ENCODE measurements around the gene MATN1. TPM values are rescaled to one million over a fixed set of nuclear protein-coding genes. Genes with fewer than 3 reads are reported as not detected.

Gene MATN1
- total RNA-seq, 1 donor from 2014 or later, result 0.24 TPM

DNA sequence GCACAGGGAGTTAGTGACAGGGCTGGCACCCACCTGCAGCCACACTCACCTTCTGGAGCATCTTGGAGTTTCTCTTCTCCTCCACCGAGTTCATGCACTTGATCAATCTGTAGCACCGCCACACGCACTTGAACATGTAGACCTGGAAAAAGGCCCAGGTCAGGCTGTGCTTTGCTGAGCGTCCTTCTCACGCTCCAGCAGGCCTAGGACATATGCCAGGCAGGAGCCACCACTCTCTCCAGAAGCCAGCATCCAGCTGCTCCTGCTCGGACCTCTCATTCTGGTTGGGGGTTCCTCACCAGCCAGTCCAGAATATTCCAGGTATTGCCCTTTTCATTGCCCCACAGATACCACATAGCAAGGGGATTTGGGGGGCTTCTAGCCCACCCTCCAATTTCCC lies 11.7 kb upstream of the MATN1 start:
- DNase-seq (ENCODE audit: extremely low spot score, unreplicated experiment), result no peak
- Mint-ChIP-seq H3K4me1 (ENCODE audit: unreplicated experiment) (no peaks in the 10 kb centered on the region), H3K27me3 (peaks cover 3% of the 10 kb centered on the region)

DNA sequence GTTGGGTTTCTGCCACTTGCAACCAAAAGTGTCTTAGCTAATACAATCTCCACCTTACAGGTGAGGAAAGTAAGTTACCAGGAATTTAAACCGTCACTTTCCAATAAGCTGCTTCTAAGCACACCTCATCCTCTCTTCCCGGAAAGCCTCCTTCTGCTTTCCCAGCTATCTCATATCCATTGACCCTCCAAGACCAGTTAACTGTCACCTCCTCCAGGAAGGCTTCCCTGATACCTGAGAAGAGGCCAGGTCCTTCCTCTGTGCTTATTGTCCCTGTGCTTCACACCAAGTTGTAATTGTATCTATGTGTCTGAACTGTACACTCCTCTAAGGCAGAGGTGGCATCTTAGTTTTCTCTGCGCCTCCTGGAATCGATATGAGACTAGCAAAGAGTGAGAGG lies 11.2 kb upstream of the MATN1 start:
- TF ChIP-seq, protein P1, sequence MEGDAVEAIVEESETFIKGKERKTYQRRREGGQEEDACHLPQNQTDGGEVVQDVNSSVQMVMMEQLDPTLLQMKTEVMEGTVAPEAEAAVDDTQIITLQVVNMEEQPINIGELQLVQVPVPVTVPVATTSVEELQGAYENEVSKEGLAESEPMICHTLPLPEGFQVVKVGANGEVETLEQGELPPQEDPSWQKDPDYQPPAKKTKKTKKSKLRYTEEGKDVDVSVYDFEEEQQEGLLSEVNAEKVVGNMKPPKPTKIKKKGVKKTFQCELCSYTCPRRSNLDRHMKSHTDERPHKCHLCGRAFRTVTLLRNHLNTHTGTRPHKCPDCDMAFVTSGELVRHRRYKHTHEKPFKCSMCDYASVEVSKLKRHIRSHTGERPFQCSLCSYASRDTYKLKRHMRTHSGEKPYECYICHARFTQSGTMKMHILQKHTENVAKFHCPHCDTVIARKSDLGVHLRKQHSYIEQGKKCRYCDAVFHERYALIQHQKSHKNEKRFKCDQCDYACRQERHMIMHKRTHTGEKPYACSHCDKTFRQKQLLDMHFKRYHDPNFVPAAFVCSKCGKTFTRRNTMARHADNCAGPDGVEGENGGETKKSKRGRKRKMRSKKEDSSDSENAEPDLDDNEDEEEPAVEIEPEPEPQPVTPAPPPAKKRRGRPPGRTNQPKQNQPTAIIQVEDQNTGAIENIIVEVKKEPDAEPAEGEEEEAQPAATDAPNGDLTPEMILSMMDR (conservative IDR thresholded peaks at IDR 0.05), result no peak
- no peaks in the 10 kb centered on the region for H3K36me3 Mint-ChIP-seq
- no peaks in the 10 kb centered on the region for H3K4me1 Mint-ChIP-seq (ENCODE audit: unreplicated experiment)
- no peak overlapping the region for H3K4me3 Mint-ChIP-seq
- DNase-seq (ENCODE audit: extremely low spot score, unreplicated experiment), result no peak
- H3K27me3 Mint-ChIP-seq, result peaks cover 3% of the 10 kb centered on the region
- H3K27ac Mint-ChIP-seq, result no peak overlapping the region
- no peaks in the 10 kb centered on the region for H3K9me3 Mint-ChIP-seq

More for the DNA sequence above, 11.7 kb upstream of the MATN1 start:
- TF ChIP-seq, protein P1 (conservative IDR thresholded peaks at IDR 0.05), result no peak
- Mint-ChIP-seq H3K27ac (no peak overlapping the region), H3K36me3 (no peaks in the 10 kb centered on the region), H3K4me3 (no peak overlapping the region), H3K9me3 (no peaks in the 10 kb centered on the region)

DNA sequence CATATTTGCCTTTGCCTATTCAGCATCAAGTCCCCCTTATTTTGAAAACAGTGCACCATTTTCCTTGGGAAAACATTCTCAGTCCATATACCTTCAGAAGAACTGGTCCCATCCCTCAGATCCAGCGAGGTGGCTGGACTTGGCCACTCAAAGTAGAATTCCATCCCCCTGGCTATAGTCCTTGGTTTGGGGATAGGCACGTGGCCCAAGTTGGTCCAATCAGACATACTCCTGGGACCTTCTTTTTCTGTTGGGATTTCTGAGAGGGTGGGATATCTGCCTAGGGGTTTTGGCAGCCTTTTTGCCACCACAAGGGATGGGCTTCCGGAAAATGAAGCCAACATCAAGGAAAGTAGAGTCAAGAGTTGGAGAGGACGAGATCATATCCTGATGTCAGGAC lies 10.7 kb upstream of the MATN1 start:
- TF ChIP-seq, protein P1 (conservative IDR thresholded peaks at IDR 0.05), result no peak
- H3K4me1 Mint-ChIP-seq (ENCODE audit: unreplicated experiment), result no peaks in the 10 kb centered on the region
- DNase-seq (ENCODE audit: extremely low spot score, unreplicated experiment), result no peak
- H3K27me3 Mint-ChIP-seq, result peaks cover 3% of the 10 kb centered on the region
- no peaks in the 10 kb centered on the region for H3K36me3 Mint-ChIP-seq
- no peaks in the 10 kb centered on the region for H3K9me3 Mint-ChIP-seq
- H3K4me3 Mint-ChIP-seq, result no peak overlapping the region
- H3K27ac Mint-ChIP-seq, result no peak overlapping the region

DNA sequence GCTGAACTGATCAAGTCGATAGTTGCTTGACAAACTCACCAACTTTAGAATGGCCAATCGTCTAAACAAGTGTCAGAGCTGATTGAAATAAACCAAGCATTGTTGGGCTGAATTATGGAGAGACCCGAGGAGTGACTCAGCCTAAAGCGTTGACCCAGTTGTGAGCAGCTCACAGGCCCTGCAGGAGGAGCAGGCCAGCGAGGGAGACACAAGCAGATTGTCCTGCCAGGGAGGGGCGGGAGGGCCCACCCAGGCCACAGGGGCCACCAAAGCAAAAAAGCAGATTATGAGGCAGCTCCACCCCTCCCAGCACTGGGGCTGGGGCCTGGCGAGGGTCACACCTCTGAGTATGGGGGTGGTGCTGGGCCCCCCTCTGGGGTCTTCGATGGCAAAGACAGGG lies 10.1 kb upstream of the MATN1 start:
- Mint-ChIP-seq H3K4me3 (no peak overlapping the region), H3K4me1 (ENCODE audit: unreplicated experiment) (no peaks in the 10 kb centered on the region), H3K27ac (no peak overlapping the region), H3K27me3 (peaks cover 3% of the 10 kb centered on the region), H3K36me3 (no peaks in the 10 kb centered on the region), H3K9me3 (no peaks in the 10 kb centered on the region)
- TF ChIP-seq, protein P1 (conservative IDR thresholded peaks at IDR 0.05), result no peak
- DNase-seq (ENCODE audit: extremely low spot score, unreplicated experiment), result no peak

DNA sequence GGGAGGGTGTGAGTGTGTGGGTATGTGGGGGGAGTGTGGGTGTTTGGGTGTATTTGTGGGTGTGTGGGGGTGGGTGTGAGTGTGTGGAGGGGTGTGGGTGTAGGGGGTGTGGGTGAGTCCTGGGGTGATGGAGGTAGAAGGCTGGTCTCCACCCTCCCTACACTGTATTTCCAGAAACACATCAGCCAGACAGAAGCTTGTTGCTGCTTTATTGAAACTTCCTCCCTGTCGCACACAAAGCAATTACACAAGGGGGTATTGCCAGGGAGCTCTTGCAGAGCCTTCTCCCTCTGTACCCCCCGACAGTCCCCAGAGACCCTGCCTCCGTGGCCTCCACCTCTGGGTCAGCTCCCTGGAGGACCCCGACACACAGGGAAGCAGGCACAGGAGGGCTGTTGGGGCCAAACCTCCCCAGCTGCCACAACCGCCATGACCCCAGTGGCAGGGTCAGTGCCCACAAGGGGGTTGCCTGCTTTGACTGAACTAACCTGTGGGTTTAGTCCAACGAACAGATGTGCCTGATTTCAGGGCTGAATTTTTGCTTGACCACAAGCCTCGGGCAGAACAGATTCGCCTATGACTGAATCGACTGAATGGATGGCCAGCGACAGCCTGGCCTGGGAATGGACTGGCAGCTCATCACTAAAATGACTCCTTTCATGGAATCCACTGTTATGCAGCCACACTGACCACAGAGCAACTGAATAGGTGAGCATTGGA lies 9.1 kb upstream of the MATN1 start:
- TF ChIP-seq, protein P1 (conservative IDR thresholded peaks at IDR 0.05), result no peak
- Mint-ChIP-seq H3K27me3 (peaks cover 3% of the 10 kb centered on the region), H3K4me1 (ENCODE audit: unreplicated experiment) (peaks cover 4% of the 10 kb centered on the region), H3K27ac (no peak overlapping the region), H3K4me3 (no peak overlapping the region), H3K9me3 (no peaks in the 10 kb centered on the region), H3K36me3 (no peaks in the 10 kb centered on the region)
- no peak for DNase-seq (ENCODE audit: extremely low spot score, unreplicated experiment)

All from type B pancreatic cell (in vitro differentiated cells).